ENCODE data around the gene MRTFB.

- TF ChIP-seq, protein P1, sequence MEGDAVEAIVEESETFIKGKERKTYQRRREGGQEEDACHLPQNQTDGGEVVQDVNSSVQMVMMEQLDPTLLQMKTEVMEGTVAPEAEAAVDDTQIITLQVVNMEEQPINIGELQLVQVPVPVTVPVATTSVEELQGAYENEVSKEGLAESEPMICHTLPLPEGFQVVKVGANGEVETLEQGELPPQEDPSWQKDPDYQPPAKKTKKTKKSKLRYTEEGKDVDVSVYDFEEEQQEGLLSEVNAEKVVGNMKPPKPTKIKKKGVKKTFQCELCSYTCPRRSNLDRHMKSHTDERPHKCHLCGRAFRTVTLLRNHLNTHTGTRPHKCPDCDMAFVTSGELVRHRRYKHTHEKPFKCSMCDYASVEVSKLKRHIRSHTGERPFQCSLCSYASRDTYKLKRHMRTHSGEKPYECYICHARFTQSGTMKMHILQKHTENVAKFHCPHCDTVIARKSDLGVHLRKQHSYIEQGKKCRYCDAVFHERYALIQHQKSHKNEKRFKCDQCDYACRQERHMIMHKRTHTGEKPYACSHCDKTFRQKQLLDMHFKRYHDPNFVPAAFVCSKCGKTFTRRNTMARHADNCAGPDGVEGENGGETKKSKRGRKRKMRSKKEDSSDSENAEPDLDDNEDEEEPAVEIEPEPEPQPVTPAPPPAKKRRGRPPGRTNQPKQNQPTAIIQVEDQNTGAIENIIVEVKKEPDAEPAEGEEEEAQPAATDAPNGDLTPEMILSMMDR (IDR thresholded peaks at IDR 0.05) = no peak
- TF ChIP-seq POLR2A (IDR thresholded peaks at IDR 0.05) = no peak
- no peak for TF ChIP-seq POLR2AphosphoS5 (IDR thresholded peaks at IDR 0.05)
- TF ChIP-seq EP300 (IDR thresholded peaks at IDR 0.05) = no peak
Observed at GRCh38 chr16:14242769-14243168, 171.7 kb downstream of the MRTFB start.

Measured in stomach (tissue), 4 donors.